Activated CD8-positive, alpha-beta T cell treated with anti-CD3 and anti-CD28 coated beads for 36 hours (primary cell): ENCODE measurements around the gene KLHL15. TPM values are rescaled to one million over a fixed set of nuclear protein-coding genes. Genes with fewer than 3 reads are reported as not detected.

Experiments
- ATAC-seq: fragments of 200-7000 bp; cut with Tn5 transposase; one replicate; pipeline ENCODE4 v1.10.0; 2021; ENCODE audit warnings: mild to moderate bottlenecking, moderate library complexity
- CTCF ChIA-PET: fragments of 350-600 bp; sonication (Branson Sonifier 250); formaldehyde crosslinking; loops from one replicate; lab custom pipeline; 2021; ENCODE audit warnings: antibody characterized with exemption; lab: Charles Lee
- POLR2A ChIA-PET: fragments of 350-600 bp; sonication (Branson Sonifier 250); formaldehyde crosslinking; loops from one replicate; lab custom pipeline; 2021; ENCODE audit warnings: antibody characterized with exemption; lab: Charles Lee
- DNase-seq: peaks from one replicate; pipeline ENCODE4 v3.0.0-alpha.2; 2020
- H3K27ac Mint-ChIP-seq: one replicate; pipeline ENCODE4 v1.8.0; 2021; ENCODE audit warnings: mild to moderate bottlenecking, mixed read lengths
- H3K27me3 Mint-ChIP-seq: one replicate; pipeline ENCODE4 v1.8.0; 2021; ENCODE audit warnings: mixed read lengths
- H3K36me3 Mint-ChIP-seq: one replicate; pipeline ENCODE4 v1.8.0; 2021; ENCODE audit warnings: low read depth, mixed read lengths
- H3K4me1 Mint-ChIP-seq: one replicate; pipeline ENCODE4 v1.8.0; 2021; ENCODE audit warnings: low read depth, mixed read lengths
- H3K4me3 Mint-ChIP-seq: one replicate; pipeline ENCODE4 v1.8.0; 2021; ENCODE audit warnings: mild to moderate bottlenecking, moderate library complexity, mixed read lengths
- H3K9me3 Mint-ChIP-seq: one replicate; pipeline ENCODE4 v1.8.0; 2021; ENCODE audit warnings: mixed read lengths
- intact Hi-C: fragments of 100-400 bp; cut with micrococcal nuclease; formaldehyde crosslinking; loops from one replicate; pipeline ENCODE4 v1.10.0; 2022
- total RNA-seq, 2 experiments: library from RNA; stranded (reverse); gene quantifications; one replicate each; pipeline ENCODE4 v1.2.3, GENCODE V29; 2021
- TF ChIP-seq, protein P1 (sequence below): fragments of 200-600 bp; IDR thresholded peaks from one replicate; pipeline ENCODE4 v1.8.0; 2022; ENCODE audit warnings: antibody characterized with exemption, mild to moderate bottlenecking

Gene KLHL15
- total RNA-seq, 2 experiments from 2014 or later = 13.1 to 14.0 TPM

DNA sequence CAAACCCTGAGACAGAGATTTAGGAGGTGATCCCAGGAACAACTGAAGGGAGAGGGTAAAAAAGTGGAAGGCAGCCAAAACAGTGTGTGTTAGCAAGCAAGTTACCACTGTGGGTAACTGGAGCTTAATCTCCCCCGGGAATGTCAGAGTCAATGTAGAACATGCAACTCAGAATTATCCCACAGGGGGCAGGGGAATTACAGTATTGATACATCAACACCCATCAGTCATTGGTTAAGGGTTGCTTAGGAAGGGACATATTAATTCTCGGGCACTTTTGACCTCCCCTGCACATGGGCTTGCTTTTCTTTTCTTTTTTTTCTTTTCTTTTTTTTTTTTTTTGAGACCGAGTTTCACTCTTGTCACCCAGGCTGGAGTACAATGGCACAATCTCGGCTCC, 89.9 kb downstream of the KLHL15 start:
- Mint-ChIP-seq H3K36me3 (no peaks in the 10 kb centered on the region), H3K9me3 (no peaks in the 10 kb centered on the region), H3K4me1 (peaks cover 4% of the 10 kb centered on the region), H3K27ac (no peak overlapping the region), H3K27me3 (no peaks in the 10 kb centered on the region), H3K4me3 (no peak overlapping the region)
- intact Hi-C loops = no loop called here
- ATAC-seq (no peak), DNase-seq (no peak)
- CTCF ChIA-PET = no interaction called here
- POLR2A ChIA-PET = no interaction called here
- TF ChIP-seq, protein P1, sequence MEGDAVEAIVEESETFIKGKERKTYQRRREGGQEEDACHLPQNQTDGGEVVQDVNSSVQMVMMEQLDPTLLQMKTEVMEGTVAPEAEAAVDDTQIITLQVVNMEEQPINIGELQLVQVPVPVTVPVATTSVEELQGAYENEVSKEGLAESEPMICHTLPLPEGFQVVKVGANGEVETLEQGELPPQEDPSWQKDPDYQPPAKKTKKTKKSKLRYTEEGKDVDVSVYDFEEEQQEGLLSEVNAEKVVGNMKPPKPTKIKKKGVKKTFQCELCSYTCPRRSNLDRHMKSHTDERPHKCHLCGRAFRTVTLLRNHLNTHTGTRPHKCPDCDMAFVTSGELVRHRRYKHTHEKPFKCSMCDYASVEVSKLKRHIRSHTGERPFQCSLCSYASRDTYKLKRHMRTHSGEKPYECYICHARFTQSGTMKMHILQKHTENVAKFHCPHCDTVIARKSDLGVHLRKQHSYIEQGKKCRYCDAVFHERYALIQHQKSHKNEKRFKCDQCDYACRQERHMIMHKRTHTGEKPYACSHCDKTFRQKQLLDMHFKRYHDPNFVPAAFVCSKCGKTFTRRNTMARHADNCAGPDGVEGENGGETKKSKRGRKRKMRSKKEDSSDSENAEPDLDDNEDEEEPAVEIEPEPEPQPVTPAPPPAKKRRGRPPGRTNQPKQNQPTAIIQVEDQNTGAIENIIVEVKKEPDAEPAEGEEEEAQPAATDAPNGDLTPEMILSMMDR = no peak

GRCh38 chrX:23936180-23936579, 90.8 kb downstream of the KLHL15 start:
- ChIA-PET POLR2A (no interaction called here), CTCF (no interaction called here)
- Mint-ChIP-seq H3K27ac (no peak overlapping the region), H3K9me3 (no peaks in the 10 kb centered on the region), H3K36me3 (no peaks in the 10 kb centered on the region), H3K4me1 (peaks cover 13% of the 10 kb centered on the region), H3K27me3 (no peaks in the 10 kb centered on the region), H3K4me3 (no peak overlapping the region)
- DNase-seq = no peak
- TF ChIP-seq, protein P1 = no peak
- intact Hi-C loops = no loop called here
- ATAC-seq = no peak

- no peak overlapping the region for H3K4me3 Mint-ChIP-seq
- ChIA-PET CTCF (interaction anchor here (1.1 kb wide), 1 partner anchor 33 kb away, joined by 3 read pairs; no protein-coding TSS in a partner anchor), POLR2A (no interaction called here)
- DNase-seq (no peak), ATAC-seq (no peak)
- no peaks in the 10 kb centered on the region for H3K9me3 Mint-ChIP-seq
- TF ChIP-seq, protein P1 = no peak
- peaks cover 16% of the 10 kb centered on the region for H3K4me1 Mint-ChIP-seq
- intact Hi-C loops = no loop called here
- no peaks in the 10 kb centered on the region for H3K27me3 Mint-ChIP-seq
- H3K27ac Mint-ChIP-seq = no peak overlapping the region
- no peaks in the 10 kb centered on the region for H3K36me3 Mint-ChIP-seq
Measured at GRCh38 chrX:23935106-23935505, 91.9 kb downstream of the KLHL15 start.

Other genes with a start within 250 kb of the KLHL15 start
- 100 to 1,000 TPM in 1 of 2 experiments, 10 to 100 TPM in 1; 94.1 to 101 TPM for gene SAT1, start 244.0 kb downstream of the KLHL15 start, total RNA-seq
- gene APOO, start 119.2 kb downstream of the KLHL15 start, total RNA-seq = 10 to 100 TPM; 34.1 to 35.7 TPM
- under 1 TPM in 1 of 2 experiments, not detected in 1; 0.14 TPM for gene CXorf58, start 119.2 kb downstream of the KLHL15 start, total RNA-seq
- gene EIF2S3, start 27.8 kb upstream of the KLHL15 start, total RNA-seq = 100 to 1,000 TPM; 350 to 366 TPM
- 10 to 100 TPM; 38.8 to 40.4 TPM for gene ZFX, start 122.5 kb upstream of the KLHL15 start, total RNA-seq